Smooth muscle cell (in vitro differentiated cells): Measurements from ENCODE around the gene SREBF1. TPM values are rescaled to one million over a fixed set of nuclear protein-coding genes. Genes with fewer than 3 reads are reported as not detected.

ENCODE experiments used
- DNase-seq: peaks from one replicate; lab custom pipeline; 2025; ENCODE audit not compliant: unreplicated experiment; lab: John Stamatoyannopoulos, UW
- H2AFZ ChIP-seq: fragments of 200-600 bp; sonication (generic); 2 replicates; pipeline ENCODE4 v1.6.0; 2016; ENCODE audit warnings: antibody characterized with exemption, low read depth, mild to moderate bottlenecking
- H3F3A ChIP-seq: fragments of 200-600 bp; sonication (generic); 2 replicates; pipeline ENCODE4 v1.6.0; 2017; ENCODE audit warnings: antibody characterized with exemption, low read depth
- H3K27ac ChIP-seq: fragments of 200-600 bp; sonication (generic); 2 replicates; pipeline ENCODE4 v1.5.1; 2016; ENCODE audit warnings: low read depth, mild to moderate bottlenecking
- H3K27me3 ChIP-seq: fragments of 200-600 bp; sonication (generic); 2 replicates; pipeline ENCODE4 v1.6.1; 2016; ENCODE audit warnings: low read depth, mild to moderate bottlenecking
- H3K36me3 ChIP-seq: fragments of 200-600 bp; sonication (generic); 2 replicates; pipeline ENCODE4 v1.5.1; 2016; ENCODE audit warnings: low read depth
- H3K4me1 ChIP-seq: fragments of 200-600 bp; sonication (generic); 2 replicates; pipeline ENCODE4 v1.5.1; 2016; ENCODE audit warnings: low read depth
- H3K4me2 ChIP-seq: fragments of 200-600 bp; sonication (generic); 2 replicates; pipeline ENCODE4 v1.6.0; 2016; ENCODE audit warnings: mild to moderate bottlenecking
- H3K4me3 ChIP-seq: fragments of 200-600 bp; sonication (generic); 2 replicates; pipeline ENCODE4 v1.5.1; 2016; ENCODE audit warnings: mild to moderate bottlenecking
- H3K79me2 ChIP-seq: fragments of 200-600 bp; sonication (generic); 2 replicates; pipeline ENCODE4 v1.6.0; 2016; ENCODE audit warnings: low read depth, mild to moderate bottlenecking
- H3K9ac ChIP-seq: fragments of 200-600 bp; sonication (generic); 2 replicates; pipeline ENCODE4 v1.6.0; 2016; ENCODE audit warnings: low read depth
- H3K9me3 ChIP-seq: fragments of 200-600 bp; sonication (generic); replicated peaks from 2 replicates; pipeline ENCODE4 v1.5.1; 2016; ENCODE audit warnings: low read depth
- H4K20me1 ChIP-seq: fragments of 200-600 bp; sonication (generic); 2 replicates; pipeline ENCODE4 v1.6.0; 2016; ENCODE audit warnings: low read depth
- WGBS: methylation state at CpG from one replicate; pipeline ENCODE4 v1.1.7; 2016; ENCODE audit warnings: low lambda C conversion rate; 5-methylcytosine and 5-hydroxymethylcytosine counted together
- polyA plus RNA-seq: library from polyadenylated mRNA; unstranded; fragments of >200 nt; fragmentation: Nextera tagmentation; extraction: Ambion mirVana; gene quantifications from 2 replicates; pipeline ENCODE4 v1.2.1, GENCODE V29; 2016
- total RNA-seq: library from RNA; depleted of rRNA; stranded (reverse); fragments of >200 nt; gene quantifications from 2 replicates; pipeline ENCODE4 v1.2.3, GENCODE V29; 2014
- TF ChIP-seq, protein P1 (sequence below): fragments of 200-600 bp; sonication (generic); IDR thresholded peaks from 2 replicates; pipeline ENCODE4 v1.5.1; 2017; ENCODE audit warnings: borderline replicate concordance, mild to moderate bottlenecking, antibody characterized with exemption; ENCODE audit not compliant: insufficient read depth, poor library complexity, severe bottlenecking

SREBF1 gene
- total and polyA plus RNA-seq, 2 experiments from 2014 or later, result 23.5 to 45.4 TPM

GRCh38 chr17:17847118-17847689 is 10.4 kb upstream of the SREBF1 start:
- TF ChIP-seq, protein P1, sequence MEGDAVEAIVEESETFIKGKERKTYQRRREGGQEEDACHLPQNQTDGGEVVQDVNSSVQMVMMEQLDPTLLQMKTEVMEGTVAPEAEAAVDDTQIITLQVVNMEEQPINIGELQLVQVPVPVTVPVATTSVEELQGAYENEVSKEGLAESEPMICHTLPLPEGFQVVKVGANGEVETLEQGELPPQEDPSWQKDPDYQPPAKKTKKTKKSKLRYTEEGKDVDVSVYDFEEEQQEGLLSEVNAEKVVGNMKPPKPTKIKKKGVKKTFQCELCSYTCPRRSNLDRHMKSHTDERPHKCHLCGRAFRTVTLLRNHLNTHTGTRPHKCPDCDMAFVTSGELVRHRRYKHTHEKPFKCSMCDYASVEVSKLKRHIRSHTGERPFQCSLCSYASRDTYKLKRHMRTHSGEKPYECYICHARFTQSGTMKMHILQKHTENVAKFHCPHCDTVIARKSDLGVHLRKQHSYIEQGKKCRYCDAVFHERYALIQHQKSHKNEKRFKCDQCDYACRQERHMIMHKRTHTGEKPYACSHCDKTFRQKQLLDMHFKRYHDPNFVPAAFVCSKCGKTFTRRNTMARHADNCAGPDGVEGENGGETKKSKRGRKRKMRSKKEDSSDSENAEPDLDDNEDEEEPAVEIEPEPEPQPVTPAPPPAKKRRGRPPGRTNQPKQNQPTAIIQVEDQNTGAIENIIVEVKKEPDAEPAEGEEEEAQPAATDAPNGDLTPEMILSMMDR, result no peak
- H3K9ac ChIP-seq, result no peak overlapping the region
- H3K27me3 ChIP-seq, result no peaks in the 10 kb centered on the region
- no peaks in the 10 kb centered on the region for H3K79me2 ChIP-seq
- H3F3A ChIP-seq, result no peaks in the 10 kb centered on the region
- H3K4me2 ChIP-seq, result no peak overlapping the region
- no peak overlapping the region for H3K27ac ChIP-seq
- DNase-seq, result no peak
- no peak overlapping the region for H2AFZ ChIP-seq
- 98% methylated on average over 17 of the region's 17 CpGs for WGBS
- H3K36me3 ChIP-seq, result no peaks in the 10 kb centered on the region
- no peak overlapping the region for H3K4me3 ChIP-seq
- no peaks in the 10 kb centered on the region for H3K9me3 ChIP-seq
- no peaks in the 10 kb centered on the region for H4K20me1 ChIP-seq
- H3K4me1 ChIP-seq, result peaks cover 10% of the 10 kb centered on the region

DNA sequence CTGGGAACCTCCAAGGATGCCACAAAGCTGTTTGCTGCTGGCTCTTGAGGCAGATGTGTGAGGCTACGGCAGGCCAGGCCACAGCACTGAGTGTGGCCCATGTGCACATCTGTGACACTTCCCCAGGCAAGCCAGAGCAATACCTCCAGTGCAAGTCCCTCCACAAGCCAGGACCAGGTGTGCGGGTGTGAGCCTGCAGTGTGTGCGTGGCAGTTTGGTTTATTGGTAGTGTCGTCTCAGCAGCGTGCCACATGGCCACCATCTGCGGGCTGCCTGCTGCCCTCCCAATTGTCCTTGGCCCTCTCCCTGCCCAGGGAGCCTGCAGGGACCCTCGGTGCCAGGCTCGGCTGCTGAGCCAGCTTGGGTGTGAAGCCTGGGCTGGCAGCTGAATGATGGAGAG is 9.9 kb upstream of the SREBF1 start:
- Histone ChIP-seq H3K4me1 (peaks cover 10% of the 10 kb centered on the region), H3K4me3 (no peak overlapping the region), H3K9me3 (no peaks in the 10 kb centered on the region), H4K20me1 (no peaks in the 10 kb centered on the region), H2AFZ (no peak overlapping the region), H3K27me3 (no peaks in the 10 kb centered on the region), H3K27ac (no peak overlapping the region), H3K4me2 (no peak overlapping the region), H3K36me3 (no peaks in the 10 kb centered on the region), H3F3A (no peaks in the 10 kb centered on the region), H3K9ac (no peak overlapping the region), H3K79me2 (no peaks in the 10 kb centered on the region)
- TF ChIP-seq, protein P1, result no peak
- 98% methylated on average over 8 of the region's 8 CpGs for WGBS
- DNase-seq, result no peak

GRCh38 chr17:17846003-17846402 is 9.2 kb upstream of the SREBF1 start:
- no peak for DNase-seq
- H3K9ac ChIP-seq, result no peak overlapping the region
- WGBS, result 85% methylated on average over 8 of the region's 8 CpGs
- H2AFZ ChIP-seq, result no peak overlapping the region
- H3K79me2 ChIP-seq, result no peaks in the 10 kb centered on the region
- peaks cover 5% of the 10 kb centered on the region for H3F3A ChIP-seq
- H3K36me3 ChIP-seq, result no peaks in the 10 kb centered on the region
- no peak overlapping the region for H3K4me2 ChIP-seq
- no peak overlapping the region for H3K4me3 ChIP-seq
- no peaks in the 10 kb centered on the region for H4K20me1 ChIP-seq
- peaks cover 14% of the 10 kb centered on the region for H3K4me1 ChIP-seq
- no peaks in the 10 kb centered on the region for H3K27me3 ChIP-seq
- no peak overlapping the region for H3K27ac ChIP-seq
- TF ChIP-seq, protein P1, result no peak
- no peaks in the 10 kb centered on the region for H3K9me3 ChIP-seq
